LNCAP (cell line): ENCODE results near the gene LPP.

Experiments
- CTCF ChIP-seq: fragments of 450-650 bp; IDR thresholded peaks from 2 replicates; pipeline ENCODE4 v1.5.1; 2017; ENCODE audit warnings: mild to moderate bottlenecking

Gene LPP

DNA sequence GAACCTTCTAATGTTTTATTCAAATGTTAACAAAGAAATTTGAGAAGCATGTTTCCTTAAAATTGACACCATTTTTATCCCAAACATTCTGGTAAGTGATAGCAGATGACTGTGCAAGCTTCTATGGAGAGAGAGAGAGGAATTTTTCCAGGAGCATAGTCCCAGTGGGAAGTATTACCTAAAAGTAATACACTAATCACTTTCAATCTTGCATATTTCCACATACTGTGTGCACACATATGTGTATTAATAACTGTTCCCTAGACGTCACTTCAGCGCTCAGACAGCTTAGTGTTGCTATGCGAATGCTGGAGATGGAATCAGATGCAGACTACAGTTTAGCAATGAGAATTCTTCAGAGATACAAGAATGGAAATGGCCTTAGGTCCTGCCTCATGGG, 593.5 kb downstream of the LPP start:
- TF ChIP-seq CTCF: no peak

- TF ChIP-seq CTCF: peak; percentile 52
Observed at GRCh38 chr3:188749010-188749617, 595.2 kb downstream of the LPP start.

DNA sequence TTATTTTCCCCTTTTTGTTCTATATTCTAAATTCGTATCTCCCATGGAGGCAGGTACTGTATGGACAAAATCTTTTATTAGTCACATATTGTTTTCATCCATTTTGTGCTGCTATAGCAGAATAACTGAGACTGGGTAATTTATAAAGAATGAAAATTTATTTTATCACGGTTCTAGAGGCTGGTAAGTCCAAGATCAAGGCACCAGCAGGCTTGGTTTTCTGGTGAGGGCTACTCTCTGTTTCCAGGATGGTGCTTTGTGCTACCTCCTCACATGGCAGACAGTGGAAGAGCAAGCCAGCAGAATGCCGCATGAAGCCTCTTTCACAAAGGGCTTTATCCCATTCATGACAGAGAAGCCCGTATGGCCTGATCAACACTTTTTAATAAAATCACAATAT, 595.9 kb downstream of the LPP start:
- no peak for TF ChIP-seq CTCF

- TF ChIP-seq CTCF: no peak
Observed at GRCh38 chr3:188750617-188751016, 596.7 kb downstream of the LPP start.

DNA sequence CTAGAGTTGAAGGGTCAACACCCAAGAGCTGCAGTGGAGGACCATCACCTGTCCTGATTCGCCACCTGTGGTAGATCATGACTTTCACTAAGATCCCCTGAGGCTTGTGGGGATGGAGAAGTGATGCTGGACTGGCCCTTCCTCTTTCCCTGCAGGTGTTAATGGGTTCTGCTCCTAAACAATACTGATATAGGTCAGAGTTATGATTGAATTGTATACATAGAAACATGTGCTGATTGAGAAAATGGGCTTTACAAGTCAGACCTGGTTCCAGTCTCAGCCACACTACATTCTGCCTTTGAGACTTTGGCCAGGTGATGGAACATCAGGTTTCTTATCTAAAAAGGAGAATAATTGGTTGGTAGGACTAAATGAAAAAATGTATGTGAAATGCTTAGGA, 598.9 kb downstream of the LPP start:
- TF ChIP-seq CTCF: no peak

DNA sequence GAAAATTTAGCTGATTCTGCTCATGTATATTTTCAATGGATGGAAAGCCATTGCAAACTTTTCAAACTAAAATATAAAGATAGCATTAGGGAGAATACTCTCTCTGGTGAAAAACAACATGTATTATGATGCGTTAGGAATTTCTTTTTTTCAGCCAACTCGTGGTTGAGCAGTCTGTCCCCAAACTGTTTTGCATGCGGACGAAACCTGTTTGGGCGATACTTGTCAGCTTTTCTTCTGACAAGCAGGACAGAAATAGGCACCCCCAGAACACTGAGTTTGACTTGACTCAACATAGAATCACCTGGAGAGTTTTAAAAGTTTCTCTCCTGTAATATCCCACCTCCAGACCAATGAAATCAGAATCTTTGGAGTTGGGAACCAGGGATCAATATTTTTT, 600.3 kb downstream of the LPP start:
- TF ChIP-seq CTCF: no peak

DNA sequence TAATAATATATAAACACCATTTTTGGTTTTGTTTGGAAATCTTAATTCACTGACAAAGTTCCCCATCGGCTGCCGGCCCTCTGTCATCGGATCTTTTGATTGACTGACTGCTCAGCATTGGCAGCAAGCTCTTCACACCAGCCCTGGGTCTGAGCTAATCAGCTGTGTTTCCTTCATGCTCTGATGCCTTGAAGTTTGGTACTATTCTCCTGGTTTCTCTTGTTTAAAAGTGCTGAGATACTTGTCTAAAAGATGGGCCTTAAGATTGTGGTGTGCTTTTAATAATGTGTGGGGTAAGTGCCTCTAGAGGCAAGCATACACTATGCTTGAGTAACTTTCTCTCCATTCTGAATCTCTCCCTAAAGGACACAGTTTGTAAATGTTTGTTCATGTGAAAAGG, 602.3 kb downstream of the LPP start:
- no peak for TF ChIP-seq CTCF
